PC-9 (cell line): ENCODE data around the gene SFMBT2. TPM values are rescaled to one million over a fixed set of nuclear protein-coding genes. Genes with fewer than 3 reads are reported as not detected.

Experiments used
- BruUV-seq: library from RNA; stranded (reverse); fragments of 400-500 nt; replicated peaks from 2 replicates; lab custom pipeline; 2021; lab: Mats Ljungman, UMichigan
- CTCF ChIA-PET: fragments of 300-600 bp; sonication (Branson Sonifier 250); formaldehyde crosslinking; loops from one replicate; lab custom pipeline; 2022; ENCODE audit warnings: antibody characterized with exemption; lab: Charles Lee
- POLR2A ChIA-PET: fragments of 300-600 bp; sonication (Branson Sonifier 250); formaldehyde crosslinking; loops from one replicate; lab custom pipeline; 2022; ENCODE audit warnings: antibody characterized with exemption; ENCODE audit not compliant: unreplicated experiment; lab: Charles Lee
- DNase-seq, 2 experiments: peaks; one replicate each; pipeline versions ENCODE4 v3.0.0 to v3.0.0-alpha.2; 2015 to 2022; ENCODE audit warnings: mixed read lengths in 1 of 2
- H2AFZ ChIP-seq: fragments of 200-600 bp; sonication (generic); 2 replicates; pipeline ENCODE4 v1.8.1; 2017; ENCODE audit warnings: antibody characterized with exemption
- H3F3A ChIP-seq: fragments of 200-600 bp; sonication (generic); 2 replicates; pipeline ENCODE4 v1.8.1; 2017; ENCODE audit warnings: antibody characterized with exemption, mild to moderate bottlenecking, low read depth; ENCODE audit not compliant: insufficient read depth
- H3K27ac ChIP-seq: fragments of 200-600 bp; sonication (generic); 2 replicates; pipeline ENCODE4 v1.6.1; 2016; ENCODE audit warnings: mixed run types
- H3K27me3 ChIP-seq: fragments of 200-600 bp; sonication (generic); 2 replicates; pipeline ENCODE4 v1.6.1; 2016; ENCODE audit warnings: low read depth, mixed run types; ENCODE audit not compliant: insufficient read depth
- H3K36me3 ChIP-seq: fragments of 200-600 bp; sonication (generic); 2 replicates; pipeline ENCODE4 v1.6.1; 2016; ENCODE audit warnings: low read depth, mixed run types
- H3K4me1 ChIP-seq: fragments of 200-600 bp; sonication (generic); replicated peaks from 2 replicates; pipeline ENCODE4 v1.6.1; 2016; ENCODE audit warnings: mixed run types; ENCODE audit not compliant: insufficient read depth
- H3K4me2 ChIP-seq: fragments of 200-600 bp; sonication (generic); 2 replicates; pipeline ENCODE4 v1.6.1; 2017; ENCODE audit warnings: mixed run types
- H3K4me3 ChIP-seq: fragments of 200-600 bp; sonication (generic); 2 replicates; pipeline ENCODE4 v1.6.1; 2016; ENCODE audit warnings: mixed run types
- H3K79me2 ChIP-seq: fragments of 200-600 bp; sonication (generic); 2 replicates; pipeline ENCODE4 v1.6.1; 2017; ENCODE audit warnings: low read depth, mixed run types
- H3K9me2 ChIP-seq: fragments of 200-600 bp; sonication (generic); 2 replicates; pipeline ENCODE4 v1.8.1; 2017; ENCODE audit warnings: mild to moderate bottlenecking; ENCODE audit not compliant: insufficient read depth
- H3K9me3 ChIP-seq: fragments of 200-600 bp; sonication (generic); 2 replicates; pipeline ENCODE4 v1.8.1; 2016; ENCODE audit warnings: low read depth; ENCODE audit not compliant: insufficient read depth
- H4K20me1 ChIP-seq: fragments of 200-600 bp; sonication (generic); 2 replicates; pipeline ENCODE4 v1.8.1; 2017; ENCODE audit not compliant: insufficient read depth
- CTCF ChIP-seq: fragments of 200-600 bp; sonication (generic); conservative IDR thresholded peaks from 2 replicates; pipeline ENCODE4 v1.6.1; 2017; ENCODE audit warnings: mixed run types, antibody characterized with exemption, mild to moderate bottlenecking, moderate library complexity
- EZH2 ChIP-seq: fragments of 200-600 bp; sonication (generic); IDR thresholded peaks from 2 replicates; pipeline ENCODE4 v1.8.0; 2017; ENCODE audit warnings: antibody characterized with exemption, low read depth
- intact Hi-C: fragments of 100-400 bp; cut with micrococcal nuclease; formaldehyde crosslinking; loops from one replicate; pipeline ENCODE4 v1.10.0; 2022; ENCODE audit not compliant: unreplicated experiment
- total RNA-seq: library from RNA; stranded (reverse); gene quantifications from 2 replicates; pipeline ENCODE4 v1.2.3, GENCODE V29; 2021

SFMBT2 gene
- total RNA-seq, 1 experiment from 2014 or later = 0.07 TPM

GRCh38 chr10:7425691-7426090 is 14.9 kb upstream of the SFMBT2 start:
- H3K4me3 ChIP-seq = no peak overlapping the region
- H2AFZ ChIP-seq = no peak overlapping the region
- H3K9me3 ChIP-seq = no peaks in the 10 kb centered on the region
- intact Hi-C loops = loop anchor here (5.0 kb wide), 1 partner anchor 1882 kb away; no protein-coding TSS in a partner anchor
- POLR2A ChIA-PET = no interaction called here
- no TSS peak for BruUV-seq
- peaks cover 14% of the 10 kb centered on the region; the same call in 1 of the 2 replicates for H3K27me3 ChIP-seq
- H3K4me1 ChIP-seq = no peaks in the 10 kb centered on the region
- TF ChIP-seq CTCF (no peak), EZH2 (no peak)
- H3K79me2 ChIP-seq = no peaks in the 10 kb centered on the region
- CTCF ChIA-PET = no interaction called here
- no peak overlapping the region for H3K4me2 ChIP-seq
- no peak for DNase-seq
- H3F3A ChIP-seq = no peaks in the 10 kb centered on the region
- no peaks in the 10 kb centered on the region for H4K20me1 ChIP-seq
- H3K36me3 ChIP-seq = no peaks in the 10 kb centered on the region
- H3K27ac ChIP-seq = no peak overlapping the region
- no peaks in the 10 kb centered on the region for H3K9me2 ChIP-seq

- Histone ChIP-seq H3K9me3 (no peaks in the 10 kb centered on the region), H3K9me2 (no peaks in the 10 kb centered on the region), H2AFZ (no peak overlapping the region), H4K20me1 (no peaks in the 10 kb centered on the region), H3K4me3 (no peak overlapping the region), H3F3A (no peaks in the 10 kb centered on the region), H3K79me2 (no peaks in the 10 kb centered on the region), H3K27me3 (peaks cover 14% of the 10 kb centered on the region; the same call in 1 of the 2 replicates), H3K27ac (no peak overlapping the region), H3K4me2 (no peak overlapping the region), H3K4me1 (no peaks in the 10 kb centered on the region), H3K36me3 (no peaks in the 10 kb centered on the region)
- TF ChIP-seq CTCF = no peak
- no peak for TF ChIP-seq EZH2
- no TSS peak for BruUV-seq
- no peak for DNase-seq
- intact Hi-C loops = loop anchor here (5.0 kb wide), 1 partner anchor 1882 kb away; no protein-coding TSS in a partner anchor
- CTCF ChIA-PET = no interaction called here
- POLR2A ChIA-PET = interaction anchor here (0.6 kb wide), 1 partner anchor 163 kb away, joined by 3 read pairs; no protein-coding TSS in a partner anchor
Measured at GRCh38 chr10:7424919-7425318, 14.1 kb upstream of the SFMBT2 start.

DNA sequence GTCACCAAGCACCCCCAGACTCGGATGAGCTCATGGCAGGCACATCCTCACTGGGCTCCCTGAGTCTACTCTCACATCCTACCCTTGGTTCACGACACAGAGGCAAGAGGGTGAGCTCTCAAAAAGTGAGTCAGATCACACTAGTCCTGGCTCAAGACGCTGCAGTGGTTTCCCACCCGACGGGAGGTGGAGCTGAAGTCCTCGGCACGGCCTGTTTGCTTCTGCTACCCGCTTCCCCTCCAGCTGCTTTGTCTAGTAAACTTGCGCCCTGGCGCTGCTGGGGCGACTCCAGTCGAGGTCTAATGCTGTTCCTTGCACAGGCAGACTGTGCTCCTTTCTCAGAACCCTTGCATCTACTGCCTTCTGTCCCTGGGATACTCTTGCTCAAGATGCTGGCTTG is 13.5 kb upstream of the SFMBT2 start:
- Histone ChIP-seq H3K27me3 (peaks cover 14% of the 10 kb centered on the region; the same call in 1 of the 2 replicates), H2AFZ (no peak overlapping the region), H3K79me2 (no peaks in the 10 kb centered on the region), H3K9me2 (no peaks in the 10 kb centered on the region), H3K4me1 (no peaks in the 10 kb centered on the region), H3K9me3 (no peaks in the 10 kb centered on the region), H4K20me1 (no peaks in the 10 kb centered on the region), H3K27ac (no peak overlapping the region), H3K36me3 (no peaks in the 10 kb centered on the region), H3K4me2 (no peak overlapping the region), H3K4me3 (no peak overlapping the region), H3F3A (no peaks in the 10 kb centered on the region)
- CTCF ChIA-PET = no interaction called here
- DNase-seq = no peak
- TF ChIP-seq EZH2 (no peak), CTCF (no peak)
- intact Hi-C loops = no loop called here
- POLR2A ChIA-PET = no interaction called here
- BruUV-seq = no TSS peak
